ENCODE measurements around the gene MYL5. TPM values are rescaled to one million over a fixed set of nuclear protein-coding genes. Genes with fewer than 3 reads are reported as not detected.
A peak's percentile ranks its signal among the peaks of the same experiment; 100 is the strongest.

Gene MYL5
- total RNA-seq, 4 donors from 2014 or later: 20.3 to 199 (median 33.4) TPM

DNA sequence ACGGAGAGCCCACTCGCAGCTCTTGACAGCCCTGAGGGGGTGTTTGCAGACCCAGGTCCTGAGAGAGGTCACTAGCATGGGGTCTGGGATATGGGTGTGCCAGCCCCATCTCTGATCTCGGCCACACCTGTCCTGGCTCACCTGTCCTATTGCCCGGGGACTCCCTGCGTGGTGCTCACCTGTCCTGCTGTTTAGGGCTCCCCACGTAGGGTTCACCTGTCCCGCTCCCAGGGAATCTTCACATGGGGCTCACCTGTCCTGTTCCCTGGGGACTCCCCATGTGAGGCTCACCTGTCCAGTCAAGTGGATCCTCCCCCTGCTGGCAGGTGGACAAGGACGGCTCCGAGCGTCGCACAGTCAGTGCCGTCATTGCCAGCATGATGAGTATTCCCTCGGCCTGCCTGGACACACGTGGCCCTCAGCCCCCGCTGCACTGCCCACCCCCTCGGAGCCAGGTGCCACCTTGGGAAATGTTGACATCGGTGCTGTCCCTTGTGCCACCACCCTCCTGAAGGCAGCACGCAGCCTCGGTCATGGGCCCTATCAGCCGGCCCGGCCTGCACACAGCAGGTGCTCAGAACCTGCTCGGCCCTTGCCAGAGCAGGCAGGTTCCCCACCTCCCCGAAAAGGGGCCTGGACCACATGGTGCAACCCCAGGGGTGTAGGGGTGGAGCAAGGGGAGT is 8.3 kb downstream of the MYL5 start:
- peak; percentile 37 for DNase-seq
- TF ChIP-seq, protein P1, sequence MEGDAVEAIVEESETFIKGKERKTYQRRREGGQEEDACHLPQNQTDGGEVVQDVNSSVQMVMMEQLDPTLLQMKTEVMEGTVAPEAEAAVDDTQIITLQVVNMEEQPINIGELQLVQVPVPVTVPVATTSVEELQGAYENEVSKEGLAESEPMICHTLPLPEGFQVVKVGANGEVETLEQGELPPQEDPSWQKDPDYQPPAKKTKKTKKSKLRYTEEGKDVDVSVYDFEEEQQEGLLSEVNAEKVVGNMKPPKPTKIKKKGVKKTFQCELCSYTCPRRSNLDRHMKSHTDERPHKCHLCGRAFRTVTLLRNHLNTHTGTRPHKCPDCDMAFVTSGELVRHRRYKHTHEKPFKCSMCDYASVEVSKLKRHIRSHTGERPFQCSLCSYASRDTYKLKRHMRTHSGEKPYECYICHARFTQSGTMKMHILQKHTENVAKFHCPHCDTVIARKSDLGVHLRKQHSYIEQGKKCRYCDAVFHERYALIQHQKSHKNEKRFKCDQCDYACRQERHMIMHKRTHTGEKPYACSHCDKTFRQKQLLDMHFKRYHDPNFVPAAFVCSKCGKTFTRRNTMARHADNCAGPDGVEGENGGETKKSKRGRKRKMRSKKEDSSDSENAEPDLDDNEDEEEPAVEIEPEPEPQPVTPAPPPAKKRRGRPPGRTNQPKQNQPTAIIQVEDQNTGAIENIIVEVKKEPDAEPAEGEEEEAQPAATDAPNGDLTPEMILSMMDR (IDR thresholded peaks at IDR 0.05): peak in 1 of 5 experiments; percentile 25
- TF ChIP-seq POLR2A (IDR thresholded peaks at IDR 0.05): no peak
- no peaks in the 10 kb centered on the region for H3K36me3 ChIP-seq
- H3K27me3 ChIP-seq: no peaks in the 10 kb centered on the region
- peaks cover 10 to 54% (median 51%) of the 10 kb centered on the region in 4 donors for H3K4me1 ChIP-seq
- WGBS, 2 donors (ENCODE audit: low coverage in 1 of 2): 58% methylated on average over 22 of the region's 23 CpGs; no CpG with 5 or more reads in 1 of the 2 donors
- H3K9me3 ChIP-seq: no peaks in the 10 kb centered on the region
- intact Hi-C loops (cut with DNase I; ENCODE audit: low total_unique reads) (no loop called here), in situ Hi-C loops (cut with MboI; ENCODE audit: low pct_ligation_motif_present in 1 of 4, low pct_unique_long_range_greater_than_20kb in 1 of 4, low sequenced_read_pairs in 3 of 4) (no loop called here)
- peak overlapping the region in 1 of 4 donors; percentile 24 for H3K4me3 ChIP-seq
- H3K27ac ChIP-seq: no peak overlapping the region

DNA sequence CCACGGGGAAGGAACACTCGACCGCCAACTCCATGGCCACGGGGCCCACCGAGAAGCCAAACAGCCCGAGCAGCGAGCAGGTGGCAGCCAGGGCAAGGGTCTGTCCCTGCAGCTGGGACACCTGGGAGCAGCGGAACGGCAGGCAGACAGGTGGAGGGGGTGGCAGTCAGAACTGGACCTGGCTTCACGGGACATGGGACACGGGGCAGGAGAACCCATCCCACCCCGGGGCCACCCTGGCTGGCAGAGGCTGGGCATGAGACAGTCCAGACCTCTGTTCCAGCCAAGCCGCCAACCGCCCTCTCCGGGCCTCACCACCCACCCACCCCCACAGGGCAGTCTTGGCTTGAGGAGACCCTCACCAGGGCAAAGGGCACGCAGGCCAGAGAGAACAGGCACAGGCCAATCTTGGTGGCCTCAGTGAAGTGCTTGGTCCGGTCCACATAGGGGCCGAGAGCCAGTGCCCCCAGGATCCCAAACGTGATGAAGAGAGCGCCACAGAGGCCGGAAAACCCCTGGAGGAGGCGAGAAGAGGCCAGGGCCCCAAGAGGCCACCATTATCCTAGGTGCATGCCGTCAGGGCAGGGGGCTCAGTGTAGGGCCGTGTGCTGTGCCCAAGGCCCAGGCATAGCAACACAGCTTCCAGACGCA is 9.0 kb downstream of the MYL5 start:
- 67% methylated on average over 23 of the region's 25 CpGs; no CpG with 5 or more reads in 1 of the 2 donors for WGBS, 2 donors (ENCODE audit: low coverage in 1 of 2)
- Histone ChIP-seq H3K9me3 (no peaks in the 10 kb centered on the region), H3K4me3 (no peak overlapping the region), H3K4me1 (peaks cover 15 to 56% (median 51%) of the 10 kb centered on the region in 4 donors), H3K36me3 (no peaks in the 10 kb centered on the region), H3K27ac (no peak overlapping the region), H3K27me3 (no peaks in the 10 kb centered on the region)
- no peak for TF ChIP-seq EP300 (IDR thresholded peaks at IDR 0.05; ENCODE audit: low read depth)
- TF ChIP-seq POLR2AphosphoS5 (IDR thresholded peaks at IDR 0.05): no peak
- TF ChIP-seq, protein P1 (IDR thresholded peaks at IDR 0.05): no peak
- TF ChIP-seq POLR2A (IDR thresholded peaks at IDR 0.05): no peak
- in situ Hi-C loops (cut with MboI; ENCODE audit: low pct_ligation_motif_present in 1 of 4, low pct_unique_long_range_greater_than_20kb in 1 of 4, low sequenced_read_pairs in 3 of 4) (no loop called here), intact Hi-C loops (cut with DNase I; ENCODE audit: low total_unique reads) (no loop called here)
- DNase-seq: no peak

DNA sequence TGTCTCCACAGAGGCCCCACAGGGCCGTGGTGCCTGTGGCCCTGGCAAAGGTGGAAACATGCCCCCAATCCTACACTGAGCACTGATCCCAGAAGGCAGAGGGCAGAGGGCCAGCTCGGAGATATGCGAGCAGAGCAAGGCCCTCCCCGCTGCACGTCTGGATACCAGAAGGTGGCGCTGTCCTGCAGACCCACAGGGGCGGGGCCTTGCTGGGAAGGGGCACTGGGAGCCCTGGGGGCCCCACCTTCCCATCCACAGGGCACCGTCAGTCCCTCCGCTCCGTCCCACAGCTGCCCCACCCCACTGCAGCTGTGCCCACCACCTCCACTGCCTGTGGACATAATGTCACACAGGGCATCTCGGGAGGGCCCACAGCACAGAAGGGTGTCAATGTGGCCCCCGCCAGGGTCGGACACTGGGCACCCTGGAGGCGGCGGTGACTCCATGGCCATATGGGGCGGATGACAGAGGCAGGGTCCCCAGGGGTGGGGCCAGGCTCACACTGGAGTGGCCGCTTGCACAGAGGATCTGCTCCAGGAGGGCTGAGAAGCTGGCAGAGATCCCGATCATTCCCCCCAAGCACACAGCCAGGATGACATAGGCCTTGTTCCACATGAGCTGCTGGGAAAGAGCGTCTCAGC is 9.8 kb downstream of the MYL5 start:
- peak; percentile 80 for DNase-seq
- 38% methylated on average over 19 of the region's 19 CpGs; no CpG with 5 or more reads in 1 of the 2 donors for WGBS, 2 donors (ENCODE audit: low coverage in 1 of 2)
- Histone ChIP-seq H3K27ac (no peak overlapping the region), H3K4me3 (no peak overlapping the region), H3K36me3 (no peaks in the 10 kb centered on the region), H3K27me3 (no peaks in the 10 kb centered on the region), H3K4me1 (peaks cover 19 to 60% (median 57%) of the 10 kb centered on the region in 4 donors), H3K9me3 (no peaks in the 10 kb centered on the region)
- in situ Hi-C loops (cut with MboI; ENCODE audit: low pct_ligation_motif_present in 1 of 4, low pct_unique_long_range_greater_than_20kb in 1 of 4, low sequenced_read_pairs in 3 of 4): no loop called here
- TF ChIP-seq POLR2AphosphoS5 (IDR thresholded peaks at IDR 0.05): no peak
- TF ChIP-seq, protein P1 (IDR thresholded peaks at IDR 0.05): peak; percentile 61 to 86 (median 73)
- intact Hi-C loops (cut with DNase I; ENCODE audit: low total_unique reads): no loop called here

DNA sequence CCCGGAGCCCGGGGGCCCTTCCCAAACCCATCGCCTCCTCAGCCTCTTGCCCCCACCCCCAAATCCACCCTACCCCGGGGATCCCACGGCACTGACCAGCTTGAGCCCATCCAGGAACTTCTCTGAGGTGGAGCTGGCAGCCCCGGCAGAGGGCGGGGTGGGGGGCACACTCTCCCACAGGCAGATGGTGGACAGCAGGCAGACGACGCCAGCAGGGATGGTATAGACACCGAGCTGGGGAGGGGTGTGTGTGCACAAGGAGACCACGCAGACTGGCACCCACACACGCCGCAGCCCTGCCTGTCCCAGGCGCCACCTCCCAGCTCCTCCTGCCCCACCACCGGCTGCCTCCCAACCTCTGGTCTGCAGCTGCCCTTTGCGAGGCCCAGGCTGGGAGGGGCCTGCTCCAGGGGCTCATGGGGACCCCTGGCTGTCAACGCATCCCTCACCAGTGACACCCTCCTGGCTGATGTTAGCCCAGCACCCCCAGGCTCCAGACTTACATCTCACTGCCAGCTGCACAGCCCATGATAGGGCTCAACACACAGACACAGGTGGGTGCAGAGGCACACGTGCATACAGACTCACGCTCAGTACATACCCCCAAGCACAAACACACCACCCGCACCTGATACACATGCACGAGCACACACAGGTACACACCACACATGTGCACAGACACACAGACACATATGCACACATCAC is 10.4 kb downstream of the MYL5 start:
- H3K4me1 ChIP-seq: peaks cover 19 to 67% (median 63%) of the 10 kb centered on the region in 4 donors
- no peaks in the 10 kb centered on the region for H3K27me3 ChIP-seq
- in situ Hi-C loops (cut with MboI; ENCODE audit: low pct_ligation_motif_present in 1 of 4, low pct_unique_long_range_greater_than_20kb in 1 of 4, low sequenced_read_pairs in 3 of 4): no loop called here
- no peak for DNase-seq
- 67% methylated on average over 21 of the region's 21 CpGs; no CpG with 5 or more reads in 1 of the 2 donors for WGBS, 2 donors (ENCODE audit: low coverage in 1 of 2)
- H3K36me3 ChIP-seq: no peaks in the 10 kb centered on the region
- H3K27ac ChIP-seq: no peak overlapping the region
- intact Hi-C loops (cut with DNase I; ENCODE audit: low total_unique reads): no loop called here
- H3K9me3 ChIP-seq: no peaks in the 10 kb centered on the region
- TF ChIP-seq, protein P1 (IDR thresholded peaks at IDR 0.05): no peak
- TF ChIP-seq EP300 (IDR thresholded peaks at IDR 0.05; ENCODE audit: low read depth) (no peak), POLR2AphosphoS5 (IDR thresholded peaks at IDR 0.05) (no peak), POLR2A (IDR thresholded peaks at IDR 0.05) (no peak)
- H3K4me3 ChIP-seq: no peak overlapping the region
